GM12872 (cell line): ENCODE measurements around the gene MS4A2.

Experiments used
- CTCF ChIP-seq: IDR thresholded peaks from 3 replicates; pipeline ENCODE4 v1.5.1; 2011; ENCODE audit warnings: low read depth, mild to moderate bottlenecking, low read length, moderate library complexity; ENCODE audit not compliant: insufficient read depth

Gene MS4A2

GRCh38 chr11:60128376-60128775 is 39.9 kb downstream of the MS4A2 start:
- no peak for TF ChIP-seq CTCF

- no peak for TF ChIP-seq CTCF
Measured at GRCh38 chr11:60129853-60130252, 41.4 kb downstream of the MS4A2 start.

DNA sequence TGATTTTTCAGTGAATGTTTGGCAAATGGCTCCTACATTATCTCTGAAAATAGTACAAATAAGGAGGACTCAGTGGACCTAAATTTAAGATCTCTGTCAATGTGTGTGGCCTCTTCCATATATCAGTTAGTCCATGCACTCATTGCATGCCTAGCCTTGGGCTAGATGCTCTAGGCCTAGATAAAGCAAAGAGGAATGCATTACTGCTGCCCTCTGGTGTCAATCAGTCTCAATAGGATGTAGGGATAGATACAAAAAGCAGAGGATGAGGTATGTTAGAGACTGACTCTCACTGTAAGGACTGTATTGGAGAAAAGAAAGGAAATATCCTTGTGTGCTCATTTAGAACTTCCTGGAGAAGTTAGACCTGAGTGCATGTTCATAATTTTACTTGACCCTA is 42.0 kb downstream of the MS4A2 start:
- TF ChIP-seq CTCF: peak; percentile 35

DNA sequence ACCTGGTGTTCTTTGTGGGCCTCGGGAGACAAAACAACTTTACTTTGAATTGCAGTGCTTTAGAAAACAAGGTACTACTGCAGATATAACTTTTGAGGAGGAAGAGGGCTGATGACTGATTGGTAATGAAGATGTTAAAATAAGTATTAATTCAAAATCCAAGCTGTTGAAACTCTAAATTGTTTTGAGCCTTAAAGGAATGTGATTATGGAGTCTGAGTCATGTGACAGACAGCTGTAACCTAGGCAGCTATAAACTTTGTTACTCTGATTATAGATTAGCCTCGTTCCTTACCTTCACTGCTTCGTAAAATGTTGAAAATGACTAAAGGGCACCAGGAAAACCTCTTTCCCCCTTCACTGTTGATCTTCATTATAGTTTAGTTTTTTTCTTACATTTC is 43.4 kb downstream of the MS4A2 start:
- TF ChIP-seq CTCF: no peak

- TF ChIP-seq CTCF: no peak
Measured at GRCh38 chr11:60133917-60134316, 45.5 kb downstream of the MS4A2 start.

GRCh38 chr11:60143768-60144167 is 55.3 kb downstream of the MS4A2 start:
- TF ChIP-seq CTCF: no peak

GRCh38 chr11:60145677-60146076 is 57.2 kb downstream of the MS4A2 start:
- no peak for TF ChIP-seq CTCF
